IMR-90 (cell line): ENCODE measurements around the gene UBASH3B. TPM values are rescaled to one million over a fixed set of nuclear protein-coding genes. Genes with fewer than 3 reads are reported as not detected.

Experiments
- ATAC-seq: fragments of 200-7000 bp; cut with Tn5 transposase; 2 replicates; pipeline ENCODE4 v1.9.1; 2020; ENCODE audit warnings: low read depth, mild to moderate bottlenecking, moderate library complexity
- BruUV-seq: library from RNA; stranded (reverse); fragments of 400-500 nt; replicated peaks from 2 replicates; lab custom pipeline; 2021; lab: Mats Ljungman, UMichigan
- CTCF ChIA-PET: fragments of 300-600 bp; formaldehyde crosslinking; extraction: SDS; loops from one replicate; lab custom pipeline; 2021; ENCODE audit warnings: antibody characterized with exemption; lab: Yijun Ruan, JAX
- POLR2A ChIA-PET: fragments of 300-600 bp; sonication (Branson Sonifier 250); formaldehyde crosslinking; loops from one replicate; lab custom pipeline; 2022; ENCODE audit warnings: antibody characterized with exemption; ENCODE audit not compliant: unreplicated experiment; lab: Charles Lee
- DNase-seq: peaks from one replicate; pipeline ENCODE4 v3.0.0; 2013
- H2AFZ ChIP-seq: replicated peaks from 2 replicates; pipeline ENCODE3; 2013; ENCODE audit warnings: low read length, mild to moderate bottlenecking; ENCODE audit not compliant: poor library complexity
- H2AK5ac ChIP-seq: 2 replicates; pipeline ENCODE4 v1.6.1; 2013; ENCODE audit warnings: low read depth, low read length, inconsistent platforms
- H2AK9ac ChIP-seq: replicated peaks from 2 replicates; pipeline ENCODE3; 2013; ENCODE audit warnings: mild to moderate bottlenecking, low read depth, low read length, moderate library complexity; ENCODE audit not compliant: poor library complexity
- H2BK120ac ChIP-seq: 2 replicates; pipeline ENCODE4 v1.6.1; 2013; ENCODE audit warnings: low read depth, low read length, inconsistent platforms
- H2BK15ac ChIP-seq: 3 replicates; pipeline ENCODE4 v1.6.1; 2013; ENCODE audit warnings: low read depth, low read length, inconsistent platforms
- H2BK20ac ChIP-seq: 2 replicates; pipeline ENCODE4 v1.6.1; 2013; ENCODE audit warnings: low read depth, mild to moderate bottlenecking, inconsistent platforms, low read length, moderate library complexity
- H2BK5ac ChIP-seq: 2 replicates; pipeline ENCODE4 v1.6.1; 2013; ENCODE audit warnings: mild to moderate bottlenecking, low read depth, low read length, inconsistent platforms; ENCODE audit not compliant: poor library complexity, severe bottlenecking
- H3K14ac ChIP-seq: replicated peaks from 2 replicates; pipeline ENCODE4 v1.6.1; 2013; ENCODE audit warnings: low read depth, low read length, inconsistent platforms
- H3K18ac ChIP-seq: 2 replicates; pipeline ENCODE4 v1.6.1; 2013; ENCODE audit warnings: low read depth, low read length, control low read depth
- H3K23ac ChIP-seq: 2 replicates; pipeline ENCODE4 v1.6.1; 2013; ENCODE audit warnings: low read depth, low read length, inconsistent platforms
- H3K27ac ChIP-seq: 2 replicates; pipeline ENCODE4 v1.5.1; 2013; ENCODE audit warnings: mild to moderate bottlenecking, control low read depth, low read length; ENCODE audit not compliant: insufficient read depth
- H3K27me3 ChIP-seq: 2 replicates; pipeline ENCODE4 v1.6.1; 2013; ENCODE audit warnings: low read length; ENCODE audit not compliant: control insufficient read depth, insufficient read depth
- H3K36me3 ChIP-seq: 2 replicates; pipeline ENCODE4 v1.6.1; 2013; ENCODE audit warnings: low read length, mixed read lengths; ENCODE audit not compliant: control insufficient read depth, insufficient read depth
- H3K4ac ChIP-seq: 2 replicates; pipeline ENCODE4 v1.6.1; 2013; ENCODE audit warnings: low read depth, low read length, inconsistent platforms
- H3K4me1 ChIP-seq: 2 replicates; pipeline ENCODE4 v1.6.1; 2013; ENCODE audit warnings: low read length, mixed read lengths; ENCODE audit not compliant: control insufficient read depth, insufficient read depth
- H3K4me2 ChIP-seq: 2 replicates; pipeline ENCODE4 v1.6.1; 2013; ENCODE audit warnings: low read depth, mild to moderate bottlenecking, control low read depth, low read length, moderate library complexity
- H3K4me3 ChIP-seq: 2 replicates; pipeline ENCODE4 v1.5.1; 2013; ENCODE audit warnings: low read depth, mild to moderate bottlenecking, control low read depth, low read length, moderate library complexity; ENCODE audit not compliant: insufficient read depth
- H3K56ac ChIP-seq: 2 replicates; pipeline ENCODE4 v1.6.1; 2013; ENCODE audit warnings: low read length, inconsistent platforms; ENCODE audit not compliant: insufficient read depth; ENCODE audit errors: extremely low read depth
- H3K79me1 ChIP-seq, 2 experiments: 2 replicates each; pipeline ENCODE4 v1.6.1; 2013; ENCODE audit warnings: low read length in 2 of 2, inconsistent platforms in 1 of 2, low read depth in 1 of 2
- H3K9ac ChIP-seq: 2 replicates; pipeline ENCODE4 v1.6.1; 2013; ENCODE audit warnings: low read depth, low read length, control low read depth
- H3K9me1 ChIP-seq: 2 replicates; pipeline ENCODE4 v1.6.1; 2013; ENCODE audit warnings: low read length, inconsistent platforms; ENCODE audit not compliant: insufficient read depth
- H3K9me3 ChIP-seq: 2 replicates; pipeline ENCODE4 v1.6.1; 2013; ENCODE audit warnings: low read length; ENCODE audit not compliant: control insufficient read depth, insufficient read depth
- H4K20me1 ChIP-seq: 2 replicates; pipeline ENCODE4 v1.6.1; 2013; ENCODE audit warnings: low read length, inconsistent platforms; ENCODE audit not compliant: insufficient read depth
- H4K5ac ChIP-seq: 2 replicates; pipeline ENCODE4 v1.6.1; 2013; ENCODE audit warnings: mild to moderate bottlenecking, low read depth, low read length, control low read depth
- H4K8ac ChIP-seq, 2 experiments: 2 replicates each; pipeline ENCODE4 v1.6.1; 2013; ENCODE audit warnings: low read depth in 2 of 2, low read length in 2 of 2, control low read depth in 1 of 2, inconsistent platforms in 1 of 2
- H4K91ac ChIP-seq: 2 replicates; pipeline ENCODE4 v1.6.1; 2013; ENCODE audit warnings: low read depth, low read length, inconsistent platforms; ENCODE audit not compliant: insufficient read depth
- BHLHE40 ChIP-seq: fragments of 150-350 bp; IDR thresholded peaks from 2 replicates; pipeline ENCODE4 v1.6.1; 2016; ENCODE audit warnings: mild to moderate bottlenecking, low read depth, low read length
- CEBPB ChIP-seq: IDR thresholded peaks from 2 replicates; pipeline ENCODE4 v1.6.1; 2012; ENCODE audit warnings: low read depth, low read length, improper control_type of control experiment
- CHD1 ChIP-seq: IDR thresholded peaks from 2 replicates; pipeline ENCODE4 v1.6.1; 2012; ENCODE audit warnings: low read depth, low read length, improper control_type of control experiment
- FOS ChIP-seq: fragments of 150-350 bp; IDR thresholded peaks from 2 replicates; pipeline ENCODE4 v1.6.1; 2016; ENCODE audit warnings: low read depth, low read length
- MAFK ChIP-seq: IDR thresholded peaks from 2 replicates; pipeline ENCODE4 v1.6.1; 2012; ENCODE audit warnings: low read depth, low read length, improper control_type of control experiment
- MAZ ChIP-seq: IDR thresholded peaks from 2 replicates; pipeline ENCODE4 v1.6.1; 2012; ENCODE audit warnings: low read depth, mild to moderate bottlenecking, low read length, improper control_type of control experiment, moderate library complexity, borderline replicate concordance
- MXI1 ChIP-seq: IDR thresholded peaks from 2 replicates; pipeline ENCODE4 v1.6.1; 2012; ENCODE audit warnings: low read depth, mild to moderate bottlenecking, low read length, moderate library complexity, borderline replicate concordance
- NFE2L2 ChIP-seq: fragments of 150-350 bp; IDR thresholded peaks from 2 replicates; pipeline ENCODE4 v1.6.1; 2016; ENCODE audit warnings: low read depth, mild to moderate bottlenecking, low read length
- POLR2A ChIP-seq: IDR thresholded peaks from 2 replicates; pipeline ENCODE4 v1.6.1; 2012; ENCODE audit warnings: mild to moderate bottlenecking, low read depth, low read length
- RAD21 ChIP-seq: IDR thresholded peaks from 2 replicates; pipeline ENCODE4 v1.6.1; 2012; ENCODE audit warnings: low read length, improper control_type of control experiment
- RCOR1 ChIP-seq: IDR thresholded peaks from 2 replicates; pipeline ENCODE4 v1.6.1; 2012; ENCODE audit warnings: mild to moderate bottlenecking, low read length, improper control_type of control experiment; ENCODE audit not compliant: insufficient replicate concordance
- RFX5 ChIP-seq: IDR thresholded peaks from 2 replicates; pipeline ENCODE4 v1.8.0; 2012; ENCODE audit warnings: low read depth, mild to moderate bottlenecking, low read length, moderate library complexity
- SMC3 ChIP-seq: fragments of 150-350 bp; IDR thresholded peaks from 2 replicates; pipeline ENCODE4 v1.6.1; 2016; ENCODE audit warnings: low read depth, mild to moderate bottlenecking, antibody characterized with exemption, low read length, moderate library complexity
- WGBS, 2 experiments: methylation state at CpG; one replicate each; pipeline versions ENCODE4 v1.1.5 to v1.1.7; 2013; ENCODE audit warnings: missing lambda C conversion rate in 2 of 2; ENCODE audit not compliant: insufficient read length in 1 of 2; ENCODE audit errors: extremely low coverage in 2 of 2; 5-methylcytosine and 5-hydroxymethylcytosine counted together
- dilution Hi-C: fragments of 300-500 bp; cut with HindIII; formaldehyde crosslinking; loops from one replicate; pipeline ENCODE4 v1.14.3; 2018; ENCODE audit warnings: low sequenced_read_pairs; ENCODE audit not compliant: unreplicated experiment
- in situ Hi-C: fragments of 300-500 bp; cut with MboI; formaldehyde crosslinking; loops from 3 replicates; pipeline ENCODE4 v1.14.3; 2019; ENCODE audit warnings: low sequenced_read_pairs, inconsistent platforms, mixed read lengths
- intact Hi-C: fragments of 100-400 bp; cut with micrococcal nuclease; formaldehyde crosslinking; loops from 2 replicates; pipeline ENCODE4 v1.10.0; 2022
- polyA plus RNA-seq, 3 experiments: library from polyadenylated mRNA; depleted of rRNA; stranded (reverse); fragments of >200 nt; gene quantifications; 2 replicates each; pipeline ENCODE4 v1.2.3, GENCODE V29; 2012; ENCODE audit warnings: low replicate concordance in 1 of 3
- total RNA-seq: library from RNA; depleted of rRNA; stranded (reverse); fragments of >200 nt; gene quantifications from 2 replicates; pipeline ENCODE4 v1.2.3, GENCODE V29; 2012
- TF ChIP-seq, protein P1 (sequence below): fragments of 150-350 bp; IDR thresholded peaks from 2 replicates; pipeline ENCODE4 v1.6.1; 2017; ENCODE audit warnings: mild to moderate bottlenecking, antibody characterized with exemption, low read length, low read depth
- TF ChIP-seq, protein P2 (sequence below): fragments of 150-350 bp; IDR thresholded peaks from 2 replicates; pipeline ENCODE4 v1.6.1; 2016; ENCODE audit warnings: low read depth, mild to moderate bottlenecking, low read length, moderate library complexity, borderline replicate concordance
- TF ChIP-seq, protein P3 (sequence below): conservative IDR thresholded peaks from 2 replicates; pipeline ENCODE4 v1.5.1; 2012; ENCODE audit warnings: mild to moderate bottlenecking, low read depth, low read length, improper control_type of control experiment

Gene UBASH3B
- total and polyA plus RNA-seq, 2 of the 4 experiments (the other 2 are of a cell fraction), result 27.2 to 48.0 TPM

DNA sequence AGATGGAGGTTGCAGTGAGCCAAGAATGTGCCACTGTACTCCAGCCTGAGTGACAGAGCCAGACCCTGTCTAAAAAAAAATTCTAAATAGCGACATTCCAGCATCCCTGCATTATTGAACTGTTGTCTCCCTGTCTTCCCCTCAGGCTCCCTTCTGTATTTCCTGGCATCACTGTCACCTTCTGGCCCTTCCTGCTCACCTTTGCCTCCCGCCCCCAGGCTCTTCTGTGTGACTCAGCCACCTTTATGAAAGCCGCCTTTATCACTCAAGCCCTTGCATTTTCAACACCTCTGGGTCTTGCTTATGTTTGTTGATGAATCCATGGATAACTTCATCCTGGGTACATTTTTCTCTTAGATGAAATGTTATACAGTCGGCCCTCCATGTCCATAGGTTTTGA lies 21.1 kb downstream of the UBASH3B start:
- dilution Hi-C loops (no loop called here), in situ Hi-C loops (loop anchor here (25.0 kb wide), 1 partner anchor 511 kb away; the partner anchor contains the start of gene CLMP)
- 80% methylated on average over 1 of the region's 4 CpGs; no CpG with 5 or more reads in 1 of the 2 experiments for WGBS, 2 experiments

More for the DNA sequence above, 21.1 kb downstream of the UBASH3B start:
- no peaks in the 10 kb centered on the region for H3K36me3 ChIP-seq
- peaks cover 48 to 78% of the 10 kb centered on the region in 2 experiments for H3K79me1 ChIP-seq
- no peak overlapping the region for H3K18ac ChIP-seq
- no peak overlapping the region for H4K91ac ChIP-seq
- no peak overlapping the region for H3K23ac ChIP-seq
- POLR2A ChIA-PET, result no interaction called here
- H3K14ac ChIP-seq, result no peak overlapping the region
- H3K4me2 ChIP-seq, result no peak overlapping the region
- no peak overlapping the region for H3K4me3 ChIP-seq
- H4K5ac ChIP-seq, result no peak overlapping the region
- H2BK20ac ChIP-seq, result no peak overlapping the region
- intact Hi-C loops, result no loop called here
- no peak overlapping the region for H2BK15ac ChIP-seq
- H2BK5ac ChIP-seq, result no peak overlapping the region
- no peak overlapping the region for H3K27ac ChIP-seq
- no peak overlapping the region for H4K8ac ChIP-seq
- no peak overlapping the region for H3K9ac ChIP-seq
- CTCF ChIA-PET, result no interaction called here
- DNase-seq (no peak), ATAC-seq (no peak)
- peaks cover 32% of the 10 kb centered on the region for H4K20me1 ChIP-seq
- no peak overlapping the region for H2AK9ac ChIP-seq
- no peaks in the 10 kb centered on the region for H3K9me3 ChIP-seq
- no peak overlapping the region for H2BK120ac ChIP-seq
- no TSS peak for BruUV-seq
- no peaks in the 10 kb centered on the region for H3K27me3 ChIP-seq
- H2AFZ ChIP-seq, result no peak overlapping the region
- H3K56ac ChIP-seq, result no peak overlapping the region
- H2AK5ac ChIP-seq, result no peak overlapping the region
- H3K9me1 ChIP-seq, result peaks cover 32% of the 10 kb centered on the region
- TF ChIP-seq MXI1, result no peak
- TF ChIP-seq POLR2A, result no peak
- TF ChIP-seq, protein P1, sequence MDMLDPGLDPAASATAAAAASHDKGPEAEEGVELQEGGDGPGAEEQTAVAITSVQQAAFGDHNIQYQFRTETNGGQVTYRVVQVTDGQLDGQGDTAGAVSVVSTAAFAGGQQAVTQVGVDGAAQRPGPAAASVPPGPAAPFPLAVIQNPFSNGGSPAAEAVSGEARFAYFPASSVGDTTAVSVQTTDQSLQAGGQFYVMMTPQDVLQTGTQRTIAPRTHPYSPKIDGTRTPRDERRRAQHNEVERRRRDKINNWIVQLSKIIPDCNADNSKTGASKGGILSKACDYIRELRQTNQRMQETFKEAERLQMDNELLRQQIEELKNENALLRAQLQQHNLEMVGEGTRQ, result no peak
- TF ChIP-seq MAZ, result no peak
- TF ChIP-seq, protein P2, sequence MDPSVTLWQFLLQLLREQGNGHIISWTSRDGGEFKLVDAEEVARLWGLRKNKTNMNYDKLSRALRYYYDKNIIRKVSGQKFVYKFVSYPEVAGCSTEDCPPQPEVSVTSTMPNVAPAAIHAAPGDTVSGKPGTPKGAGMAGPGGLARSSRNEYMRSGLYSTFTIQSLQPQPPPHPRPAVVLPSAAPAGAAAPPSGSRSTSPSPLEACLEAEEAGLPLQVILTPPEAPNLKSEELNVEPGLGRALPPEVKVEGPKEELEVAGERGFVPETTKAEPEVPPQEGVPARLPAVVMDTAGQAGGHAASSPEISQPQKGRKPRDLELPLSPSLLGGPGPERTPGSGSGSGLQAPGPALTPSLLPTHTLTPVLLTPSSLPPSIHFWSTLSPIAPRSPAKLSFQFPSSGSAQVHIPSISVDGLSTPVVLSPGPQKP, result no peak
- TF ChIP-seq FOS, result no peak
- TF ChIP-seq MAFK, result no peak
- no peak for TF ChIP-seq NFE2L2
- TF ChIP-seq BHLHE40, result no peak
- no peak for TF ChIP-seq CHD1
- TF ChIP-seq, protein P3, sequence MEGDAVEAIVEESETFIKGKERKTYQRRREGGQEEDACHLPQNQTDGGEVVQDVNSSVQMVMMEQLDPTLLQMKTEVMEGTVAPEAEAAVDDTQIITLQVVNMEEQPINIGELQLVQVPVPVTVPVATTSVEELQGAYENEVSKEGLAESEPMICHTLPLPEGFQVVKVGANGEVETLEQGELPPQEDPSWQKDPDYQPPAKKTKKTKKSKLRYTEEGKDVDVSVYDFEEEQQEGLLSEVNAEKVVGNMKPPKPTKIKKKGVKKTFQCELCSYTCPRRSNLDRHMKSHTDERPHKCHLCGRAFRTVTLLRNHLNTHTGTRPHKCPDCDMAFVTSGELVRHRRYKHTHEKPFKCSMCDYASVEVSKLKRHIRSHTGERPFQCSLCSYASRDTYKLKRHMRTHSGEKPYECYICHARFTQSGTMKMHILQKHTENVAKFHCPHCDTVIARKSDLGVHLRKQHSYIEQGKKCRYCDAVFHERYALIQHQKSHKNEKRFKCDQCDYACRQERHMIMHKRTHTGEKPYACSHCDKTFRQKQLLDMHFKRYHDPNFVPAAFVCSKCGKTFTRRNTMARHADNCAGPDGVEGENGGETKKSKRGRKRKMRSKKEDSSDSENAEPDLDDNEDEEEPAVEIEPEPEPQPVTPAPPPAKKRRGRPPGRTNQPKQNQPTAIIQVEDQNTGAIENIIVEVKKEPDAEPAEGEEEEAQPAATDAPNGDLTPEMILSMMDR, result no peak
- TF ChIP-seq RCOR1, result no peak
- no peak for TF ChIP-seq SMC3
- no peak for TF ChIP-seq CEBPB
- no peak for TF ChIP-seq RFX5
- TF ChIP-seq RAD21, result no peak
- peaks cover 23% of the 10 kb centered on the region for H3K4me1 ChIP-seq
- H3K4ac ChIP-seq, result no peak overlapping the region
